Stimulated activated effector memory CD8-positive, alpha-beta T cell treated with anti-CD3 and anti-CD28 coated beads, Interleukin-12 subunit alpha, Interleukin-12 subunit beta, amount 100 ng/mL, for 72 hours (primary cell): ENCODE data around the gene PRDM7.
A peak's percentile ranks its signal among the peaks of the same experiment; 100 is the strongest.
"Not testable (repeated sequence)": the region's sequence is repeated elsewhere in the genome, so short reads cannot be mapped to it uniquely, and the experiment has no call there.

Experiments used
- ATAC-seq: fragments of 150-1000 bp; cut with Tn5 transposase; 2 replicates; pipeline ENCODE4 v1.10.0; 2021
- DNase-seq, 2 donors: peaks; one replicate each; pipeline ENCODE4 v3.0.0; 2021 to 2022; ENCODE audit warnings: low spot score in 2 of 2
- H3K27ac Mint-ChIP-seq: one replicate; pipeline ENCODE4 v1.8.0; 2022; ENCODE audit warnings: mild to moderate bottlenecking, mixed read lengths
- H3K36me3 Mint-ChIP-seq: one replicate; pipeline ENCODE4 v1.8.0; 2022; ENCODE audit warnings: mild to moderate bottlenecking, mixed read lengths
- H3K4me1 Mint-ChIP-seq: one replicate; pipeline ENCODE4 v1.8.0; 2022; ENCODE audit warnings: mixed read lengths
- H3K4me3 Mint-ChIP-seq: one replicate; pipeline ENCODE4 v1.8.0; 2022; ENCODE audit warnings: mild to moderate bottlenecking, mixed read lengths
- H3K9me3 Mint-ChIP-seq: one replicate; pipeline ENCODE4 v1.8.0; 2022; ENCODE audit warnings: mixed read lengths

Gene PRDM7

DNA sequence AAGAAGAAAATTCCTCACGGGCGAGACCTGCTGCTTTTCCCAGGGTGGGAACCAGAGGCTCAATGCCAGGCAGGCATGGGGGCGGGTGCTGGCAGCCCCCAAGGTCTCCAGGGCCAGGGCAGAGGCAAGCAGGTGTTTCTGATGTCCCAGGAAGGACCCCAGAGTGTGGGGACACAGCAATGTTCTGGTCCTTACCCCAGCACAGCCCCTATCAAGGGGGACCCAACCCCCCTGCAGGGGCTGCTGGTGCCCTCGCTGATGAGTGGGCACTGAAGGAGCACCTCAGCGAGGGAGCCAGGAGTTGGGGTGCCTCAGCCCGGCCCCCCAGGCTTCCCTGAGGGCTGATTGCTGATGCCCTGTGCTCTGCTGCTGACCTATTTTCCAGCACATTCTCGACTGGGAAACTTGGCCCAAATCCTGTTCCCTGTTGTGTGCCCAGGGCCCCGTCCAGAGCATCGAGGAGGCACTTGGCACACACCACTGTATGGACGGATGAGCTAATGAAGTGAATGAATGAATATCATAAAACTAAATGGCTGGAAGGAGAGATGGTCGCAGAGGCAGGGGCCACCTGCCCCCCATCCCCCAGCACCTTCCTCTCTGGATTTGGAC is 60.7 kb downstream of the PRDM7 start:
- ATAC-seq (no peak), DNase-seq (no peak)
- Mint-ChIP-seq H3K9me3 (no peaks in the 10 kb centered on the region), H3K4me1 (peaks cover 14% of the 10 kb centered on the region), H3K36me3 (no peaks in the 10 kb centered on the region), H3K4me3 (no peak overlapping the region), H3K27ac (no peak overlapping the region)

DNA sequence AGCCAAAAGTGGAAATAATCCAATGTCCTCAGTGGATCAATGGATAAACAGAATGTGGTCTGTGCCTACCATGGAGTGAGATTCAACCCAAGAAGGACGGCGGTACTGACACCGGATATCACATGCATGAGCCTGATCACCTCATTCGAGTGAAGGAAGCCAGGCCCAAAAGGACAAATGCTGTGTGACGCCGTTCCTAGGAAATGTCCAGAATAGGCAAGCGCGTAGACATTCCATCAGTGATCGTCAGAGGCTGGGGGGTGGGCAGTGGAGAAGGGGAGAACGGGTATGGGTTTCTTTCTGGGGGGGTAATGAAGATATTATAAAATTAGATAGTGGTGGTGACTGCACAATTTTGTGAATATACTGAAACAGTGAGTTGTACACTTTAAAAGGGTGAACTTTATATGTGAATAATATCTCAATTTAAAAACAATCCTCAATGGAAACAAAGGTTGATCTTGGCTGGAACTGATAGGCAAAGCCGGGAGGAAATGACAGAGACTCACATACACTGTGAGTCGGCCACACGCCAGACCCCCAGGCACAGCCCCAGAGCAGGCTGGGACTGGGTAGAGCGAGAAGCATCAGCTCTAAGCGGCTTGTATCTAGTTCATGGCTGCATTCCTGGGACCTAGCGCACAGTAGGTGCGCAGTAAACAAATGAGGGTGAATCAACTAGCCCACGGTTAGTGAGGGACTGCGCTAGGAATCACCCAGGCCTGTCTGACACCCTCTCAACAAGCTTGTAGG is 61.4 kb downstream of the PRDM7 start:
- DNase-seq (no peak), ATAC-seq (no peak)
- Mint-ChIP-seq H3K27ac (no peak overlapping the region), H3K4me3 (no peak overlapping the region), H3K9me3 (no peaks in the 10 kb centered on the region), H3K4me1 (peaks cover 10% of the 10 kb centered on the region), H3K36me3 (no peaks in the 10 kb centered on the region)

DNA sequence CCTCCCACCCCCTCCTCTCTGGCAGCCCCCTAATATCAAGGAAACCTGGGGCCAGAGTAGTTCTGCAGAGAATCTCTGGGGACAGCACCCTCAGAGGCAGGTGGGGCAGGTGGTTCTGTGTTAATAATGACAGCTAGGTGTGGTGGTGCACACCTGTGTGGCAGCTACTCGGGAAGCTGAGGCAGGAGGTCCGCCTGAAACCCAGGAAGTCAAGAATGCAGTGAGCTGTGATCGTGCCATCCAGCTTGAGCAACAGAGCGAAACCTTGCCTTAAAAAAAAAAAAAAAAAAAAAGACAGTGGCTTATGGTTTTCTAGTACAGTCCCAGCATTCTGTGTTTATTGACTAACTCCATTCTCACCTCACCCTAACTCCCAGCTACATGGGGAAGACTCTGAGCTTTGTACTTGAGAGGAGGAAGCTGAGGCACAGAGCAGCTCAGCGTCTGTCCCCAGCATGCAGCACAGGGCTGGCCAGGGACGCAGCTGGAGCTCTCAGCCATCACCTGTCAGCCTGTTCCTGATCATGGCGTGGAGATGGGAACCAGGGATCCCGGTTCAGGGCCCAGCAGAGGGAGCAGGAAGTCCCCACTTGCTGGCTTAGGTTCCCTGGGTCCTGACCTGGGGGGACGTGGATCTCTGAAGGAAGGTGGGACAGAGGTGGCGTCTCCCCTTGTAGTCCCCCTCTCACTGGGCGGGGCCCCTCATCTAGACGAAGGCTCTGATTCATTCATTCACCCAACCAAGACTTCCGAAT is 64.0 kb downstream of the PRDM7 start:
- Mint-ChIP-seq H3K9me3 (no peaks in the 10 kb centered on the region), H3K36me3 (peaks cover 4% of the 10 kb centered on the region), H3K4me3 (no peak overlapping the region), H3K27ac (no peak overlapping the region), H3K4me1 (peaks cover 23% of the 10 kb centered on the region)
- DNase-seq (no peak), ATAC-seq (no peak)

DNA sequence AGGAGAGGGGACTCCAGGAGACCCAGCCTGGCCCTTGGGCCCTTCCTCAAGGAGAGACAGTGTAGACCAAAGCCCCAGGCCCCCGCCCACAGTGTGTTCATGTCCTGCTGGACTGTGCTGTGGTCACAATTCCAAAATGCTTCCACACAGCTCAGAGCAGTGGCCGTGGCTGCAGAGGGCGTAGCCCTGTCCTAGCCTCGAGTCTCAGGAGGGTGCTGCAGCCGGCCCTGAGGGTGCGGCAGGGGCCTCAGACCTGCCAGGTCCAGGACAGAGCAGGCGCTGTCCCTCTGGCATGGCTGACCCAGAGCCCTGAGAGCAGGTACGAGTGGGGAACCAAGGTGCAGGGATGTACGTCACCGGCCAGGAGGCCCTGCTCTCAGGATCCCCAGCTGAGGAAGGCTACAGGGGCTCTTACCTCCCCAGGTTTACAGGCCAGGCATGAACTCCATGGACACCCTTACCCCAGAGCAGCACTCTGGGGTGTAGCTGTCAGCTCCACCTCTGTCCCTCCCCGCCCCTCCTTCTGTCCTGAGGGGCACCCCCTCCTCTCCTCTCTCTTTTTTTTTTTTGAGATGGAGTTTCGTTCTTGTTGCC is 65.1 kb downstream of the PRDM7 start:
- peaks cover 23% of the 10 kb centered on the region for H3K4me1 Mint-ChIP-seq

DNA sequence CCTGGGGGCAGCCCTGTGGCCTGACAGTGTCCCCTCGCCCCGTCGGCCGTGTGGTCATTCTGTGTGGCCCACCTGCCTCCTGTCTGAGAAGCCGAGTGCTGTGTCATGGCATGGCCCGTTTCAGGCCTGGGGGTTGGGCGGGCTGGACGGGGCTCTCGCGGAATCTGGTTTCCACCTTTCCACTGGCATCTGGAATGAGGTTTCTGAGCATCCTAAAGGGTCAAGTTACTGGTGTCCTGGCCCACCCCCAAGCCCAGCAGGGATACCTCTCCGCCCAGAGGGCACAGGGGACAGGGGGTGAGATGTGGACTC is 65.7 kb downstream of the PRDM7 start:
- peaks cover 4% of the 10 kb centered on the region for H3K36me3 Mint-ChIP-seq
- ATAC-seq = no peak
- H3K4me1 Mint-ChIP-seq = peaks cover 23% of the 10 kb centered on the region
- H3K4me3 Mint-ChIP-seq = no peak overlapping the region
- no peak overlapping the region for H3K27ac Mint-ChIP-seq
- no peak for DNase-seq
- no peaks in the 10 kb centered on the region for H3K9me3 Mint-ChIP-seq

More for the DNA sequence above, 65.1 kb downstream of the PRDM7 start:
- Mint-ChIP-seq H3K4me3 (no peak overlapping the region), H3K9me3 (no peaks in the 10 kb centered on the region), H3K27ac (no peak overlapping the region), H3K36me3 (peaks cover 4% of the 10 kb centered on the region)
- DNase-seq (no peak), ATAC-seq (no peak)

DNA sequence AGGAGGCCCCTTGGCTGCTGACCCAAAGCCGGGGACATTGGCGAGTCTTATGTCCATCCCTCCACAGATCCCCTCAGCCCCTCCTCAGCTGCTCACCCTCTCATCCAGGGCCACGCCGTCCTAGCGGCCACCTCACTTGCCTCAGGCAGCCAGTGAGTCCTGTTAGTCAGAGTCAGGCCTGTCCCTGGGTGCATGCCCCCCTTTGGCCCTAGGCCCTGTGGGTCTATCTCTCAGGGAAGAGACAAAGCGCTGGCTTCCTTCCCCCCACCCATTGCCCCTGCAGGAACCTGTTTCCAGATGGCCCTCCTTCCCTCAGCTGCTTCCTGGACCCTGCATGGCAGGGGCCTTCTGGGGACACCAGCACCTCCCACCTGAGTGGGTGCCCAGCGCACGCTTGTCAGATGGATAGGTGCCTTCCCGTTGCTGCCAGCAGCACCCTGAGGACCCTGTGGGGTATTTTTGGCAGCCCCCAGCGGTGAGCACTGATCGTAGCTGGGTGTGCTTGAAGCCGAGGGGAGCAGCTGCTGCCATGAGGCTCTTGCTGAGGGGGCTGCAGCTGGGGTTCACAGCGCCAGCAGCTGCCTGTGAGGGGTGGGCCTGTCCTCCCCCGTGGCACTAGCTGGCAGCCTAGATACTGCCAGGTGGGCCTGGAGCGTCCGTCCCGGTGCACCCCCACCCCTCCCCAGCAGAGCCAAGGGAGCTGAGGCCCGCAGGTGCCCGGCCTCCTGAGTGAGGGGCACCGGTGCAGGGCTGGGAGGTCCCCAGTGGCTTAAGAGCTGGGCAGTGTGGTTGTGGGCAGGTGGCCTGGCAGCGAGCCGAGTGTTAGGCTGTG is 66.2 kb downstream of the PRDM7 start:
- Mint-ChIP-seq H3K9me3 (no peaks in the 10 kb centered on the region), H3K27ac (no peak overlapping the region), H3K36me3 (peaks cover 4% of the 10 kb centered on the region), H3K4me3 (no peak overlapping the region), H3K4me1 (peaks cover 23% of the 10 kb centered on the region)
- ATAC-seq (no peak), DNase-seq (no peak)

DNA sequence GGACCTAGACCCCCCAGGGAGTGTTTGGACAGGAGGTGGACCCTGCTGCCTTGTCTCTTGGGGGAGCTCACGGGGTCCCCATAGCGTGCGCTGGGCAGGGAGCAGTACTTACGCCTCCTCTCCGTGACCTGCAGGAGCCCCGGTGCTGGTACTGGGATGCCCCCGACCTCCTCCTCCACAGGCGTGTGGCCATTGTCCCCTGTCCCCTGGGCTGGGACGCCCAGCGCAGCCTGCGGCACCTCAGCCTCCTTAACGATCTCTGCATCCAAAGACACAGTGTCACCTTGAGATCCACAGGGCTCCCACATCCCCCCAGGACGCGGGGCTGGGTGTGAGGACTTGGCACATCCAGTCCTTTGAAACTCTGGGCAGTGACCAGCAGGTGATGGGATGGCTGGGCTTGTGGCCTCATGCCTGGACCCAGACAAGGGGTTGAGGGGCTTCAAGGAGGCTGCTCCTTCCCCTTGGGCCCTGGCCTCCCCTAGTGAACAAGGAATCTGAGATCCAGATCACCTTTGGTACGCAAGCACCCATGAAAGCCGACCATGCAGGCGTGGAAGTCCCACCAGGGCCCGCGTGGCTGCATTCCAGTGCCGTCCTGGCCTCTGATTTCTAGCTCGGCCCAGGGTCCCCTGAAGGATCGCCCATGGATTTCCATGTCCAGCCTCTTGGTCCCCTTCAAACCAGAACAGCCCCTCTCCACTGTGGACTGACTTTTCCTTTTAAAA is 67.8 kb downstream of the PRDM7 start:
- H3K4me3 Mint-ChIP-seq = peak overlapping the region; percentile 57
- DNase-seq (no peak), ATAC-seq (peak; percentile 31)
- H3K36me3 Mint-ChIP-seq = peaks cover 4% of the 10 kb centered on the region
- H3K4me1 Mint-ChIP-seq = peaks cover 23% of the 10 kb centered on the region
- H3K9me3 Mint-ChIP-seq = no peaks in the 10 kb centered on the region
- no peak overlapping the region for H3K27ac Mint-ChIP-seq

DNA sequence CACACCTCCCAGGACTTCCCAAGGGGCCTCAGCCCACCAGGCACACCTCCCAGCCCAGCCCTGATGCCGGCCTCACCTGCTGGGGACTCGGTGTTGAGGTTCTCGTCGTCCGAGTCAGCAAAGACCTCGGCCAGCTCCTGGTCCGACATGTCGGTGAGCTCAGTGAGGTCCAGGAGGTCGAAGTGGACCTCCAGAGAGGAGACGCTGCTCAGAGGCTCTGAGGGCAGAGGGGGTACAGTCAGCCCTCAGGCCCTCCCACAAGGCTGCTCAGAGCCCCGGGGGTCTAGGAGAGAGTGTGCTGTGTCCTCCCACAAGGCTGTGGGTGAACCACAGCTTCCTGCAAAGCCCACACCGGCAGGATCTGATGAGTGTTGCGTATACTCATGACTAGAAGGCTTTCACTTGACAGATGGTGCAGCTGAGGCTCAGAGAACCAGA is 68.4 kb downstream of the PRDM7 start:
- peak overlapping the region; percentile 54 for H3K27ac Mint-ChIP-seq

DNA sequence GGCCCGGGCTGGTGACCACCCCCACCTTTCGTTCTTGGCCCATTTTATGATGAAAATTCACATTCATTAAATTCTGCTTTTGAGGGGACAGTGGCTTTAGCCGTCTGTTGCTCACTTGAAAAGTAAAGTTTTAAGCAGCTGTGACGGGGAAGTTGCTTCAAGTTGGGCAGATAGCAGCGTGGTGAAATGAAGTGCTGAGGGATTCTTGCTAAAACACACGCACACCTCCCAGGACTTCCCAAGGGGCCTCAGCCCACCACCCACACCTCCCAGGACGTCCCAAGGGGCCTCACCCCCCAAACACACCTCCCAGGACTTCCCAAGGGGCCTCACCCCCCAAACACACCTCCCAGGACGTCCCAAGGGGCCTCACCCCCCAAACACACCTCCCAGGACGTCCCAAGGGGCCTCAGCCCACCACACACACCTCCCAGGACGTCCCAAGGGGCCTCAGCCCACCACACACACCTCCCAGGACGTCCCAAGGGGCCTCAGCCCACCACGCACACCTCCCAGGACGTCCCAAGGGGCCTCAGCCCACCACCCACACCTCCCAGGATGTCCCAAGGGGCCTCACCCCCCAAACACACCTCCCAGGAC is 69.4 kb downstream of the PRDM7 start:
- ATAC-seq, DNase-seq, H3K36me3 Mint-ChIP-seq, H3K4me3 Mint-ChIP-seq, H3K27ac Mint-ChIP-seq, H3K9me3 Mint-ChIP-seq: not testable (repeated sequence)
- peaks cover 18% of the 10 kb centered on the region for H3K4me1 Mint-ChIP-seq

More for the DNA sequence above, 68.4 kb downstream of the PRDM7 start:
- H3K9me3 Mint-ChIP-seq = no peaks in the 10 kb centered on the region
- DNase-seq (peak; percentile 32 to 76), ATAC-seq (peak; percentile 98)
- H3K36me3 Mint-ChIP-seq = peaks cover 4% of the 10 kb centered on the region
- H3K4me3 Mint-ChIP-seq = peak overlapping the region; percentile 57
- H3K4me1 Mint-ChIP-seq = peaks cover 23% of the 10 kb centered on the region

DNA sequence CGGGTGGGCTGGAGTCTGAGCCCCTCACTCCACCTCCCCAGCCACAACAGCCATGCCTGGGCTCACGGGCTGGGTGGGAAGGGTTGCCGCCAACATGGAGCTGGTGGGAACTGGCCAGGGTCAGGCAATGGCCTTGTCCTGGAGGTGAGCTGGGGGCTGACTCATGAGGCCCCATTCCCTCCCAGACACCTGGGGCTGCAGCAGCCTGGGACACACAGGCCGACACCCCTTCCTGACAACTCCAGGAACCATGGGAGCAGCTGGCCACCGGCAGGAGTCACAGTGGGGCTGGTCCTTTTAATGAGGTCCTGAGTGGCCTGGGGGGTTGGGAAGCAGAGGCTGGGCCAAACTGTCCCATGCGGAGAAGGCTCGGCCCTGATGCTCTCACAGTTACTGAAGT is 70.1 kb downstream of the PRDM7 start:
- no peak overlapping the region for H3K27ac Mint-ChIP-seq
- ATAC-seq = no peak
- peaks cover 4% of the 10 kb centered on the region for H3K36me3 Mint-ChIP-seq
- H3K9me3 Mint-ChIP-seq = no peaks in the 10 kb centered on the region
- DNase-seq = no peak
- peaks cover 18% of the 10 kb centered on the region for H3K4me1 Mint-ChIP-seq
- no peak overlapping the region for H3K4me3 Mint-ChIP-seq
